Testis (tissue), 3 donors: ENCODE measurements around the gene PLCB1. TPM values are rescaled to one million over a fixed set of nuclear protein-coding genes. Genes with fewer than 3 reads are reported as not detected.

Source experiments
- DNase-seq: peaks from one replicate; pipeline ENCODE4 v3.0.0-alpha.2; 2019
- H3K27ac ChIP-seq, 2 donors: fragments of 200-600 bp; sonication (generic); one replicate each; pipeline ENCODE4 v1.5.1; 2019
- H3K27me3 ChIP-seq: fragments of 200-600 bp; sonication (generic); one replicate; pipeline ENCODE4 v1.5.1; 2019
- H3K36me3 ChIP-seq: fragments of 200-600 bp; sonication (generic); one replicate; pipeline ENCODE4 v1.5.1; 2017; ENCODE audit warnings: low read depth; ENCODE audit errors: missing control alignments
- H3K4me1 ChIP-seq: fragments of 200-600 bp; sonication (generic); one replicate; pipeline ENCODE4 v1.5.1; 2019
- H3K4me3 ChIP-seq, 2 donors: fragments of 200-600 bp; sonication (generic); one replicate each; pipeline ENCODE4 v1.5.1; 2017 to 2019
- H3K9me3 ChIP-seq: fragments of 200-600 bp; sonication (generic); one replicate; pipeline ENCODE4 v1.5.1; 2017
- POLR2A ChIP-seq: fragments of 450-650 bp; IDR thresholded peaks from one replicate; pipeline ENCODE4 v1.6.1; 2017; ENCODE audit warnings: antibody characterized with exemption, mild to moderate bottlenecking, moderate library complexity
- WGBS, 2 donors: methylation state at CpG; one replicate each; pipeline ENCODE4 v1.1.5; 2018; 5-methylcytosine and 5-hydroxymethylcytosine counted together
- intact Hi-C: fragments of 100-400 bp; cut with DNase I; formaldehyde crosslinking; loops from one replicate; pipeline ENCODE4 v1.15.1; 2023; ENCODE audit warnings: low total_unique reads
- polyA plus RNA-seq: library from polyadenylated mRNA; stranded (reverse); fragments of 350-450 nt; fragmentation: Illumina TruSeq; extraction: RNeasy Lipid Tissue Mini Kit (QIAGEN cat#74804); gene quantifications from one replicate; pipeline ENCODE4 v1.2.3, GENCODE V29; 2014; ENCODE audit warnings: low read depth, low replicate concordance; ENCODE audit not compliant: insufficient read depth
- total RNA-seq, 2 donors: library from RNA; depleted of rRNA; stranded (reverse); fragments of >200 nt; gene quantifications; one replicate each; pipeline ENCODE4 v1.2.3, GENCODE V29; 2016
- TF ChIP-seq, protein P1 (sequence below), 3 experiments: fragments of 450-650 bp in 2 of 3; fragments of 200-600 bp in 1 of 3; sonication (generic) in 1 of 3; IDR thresholded peaks; one replicate each; pipeline ENCODE4 v1.5.1; 2016 to 2019; ENCODE audit warnings: antibody characterized with exemption in 3 of 3, mild to moderate bottlenecking in 2 of 3, moderate library complexity in 1 of 3

The PLCB1 gene
- total and polyA plus RNA-seq, 3 donors from 2014 or later: 3.1 to 9.8 (median 8.2) TPM

GRCh38 chr20:8853805-8854338 lies 721.8 kb downstream of the PLCB1 start:
- peak; percentile 45 for DNase-seq
- TF ChIP-seq, protein P1, sequence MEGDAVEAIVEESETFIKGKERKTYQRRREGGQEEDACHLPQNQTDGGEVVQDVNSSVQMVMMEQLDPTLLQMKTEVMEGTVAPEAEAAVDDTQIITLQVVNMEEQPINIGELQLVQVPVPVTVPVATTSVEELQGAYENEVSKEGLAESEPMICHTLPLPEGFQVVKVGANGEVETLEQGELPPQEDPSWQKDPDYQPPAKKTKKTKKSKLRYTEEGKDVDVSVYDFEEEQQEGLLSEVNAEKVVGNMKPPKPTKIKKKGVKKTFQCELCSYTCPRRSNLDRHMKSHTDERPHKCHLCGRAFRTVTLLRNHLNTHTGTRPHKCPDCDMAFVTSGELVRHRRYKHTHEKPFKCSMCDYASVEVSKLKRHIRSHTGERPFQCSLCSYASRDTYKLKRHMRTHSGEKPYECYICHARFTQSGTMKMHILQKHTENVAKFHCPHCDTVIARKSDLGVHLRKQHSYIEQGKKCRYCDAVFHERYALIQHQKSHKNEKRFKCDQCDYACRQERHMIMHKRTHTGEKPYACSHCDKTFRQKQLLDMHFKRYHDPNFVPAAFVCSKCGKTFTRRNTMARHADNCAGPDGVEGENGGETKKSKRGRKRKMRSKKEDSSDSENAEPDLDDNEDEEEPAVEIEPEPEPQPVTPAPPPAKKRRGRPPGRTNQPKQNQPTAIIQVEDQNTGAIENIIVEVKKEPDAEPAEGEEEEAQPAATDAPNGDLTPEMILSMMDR (IDR thresholded peaks at IDR 0.05): peak; percentile 91 to 96 (median 92)
- TF ChIP-seq POLR2A: no peak
- peaks cover 8% of the 10 kb centered on the region for H3K4me1 ChIP-seq
- 4 to 6% methylated on average over 6 of the region's 6 CpGs for WGBS, 2 donors
- no peaks in the 10 kb centered on the region for H3K27me3 ChIP-seq
- no peaks in the 10 kb centered on the region for H3K9me3 ChIP-seq
- H3K4me3 ChIP-seq: no peak overlapping the region
- no peaks in the 10 kb centered on the region for H3K36me3 ChIP-seq
- H3K27ac ChIP-seq: peak overlapping the region in 1 of 2 donors; percentile 77
- intact Hi-C loops: loop anchor here (5.0 kb wide), 1 partner anchor 508 kb away; no protein-coding TSS in a partner anchor

GRCh38 chr20:8854571-8854970 lies 722.5 kb downstream of the PLCB1 start:
- H3K27ac ChIP-seq: peak overlapping the region in 1 of 2 donors; percentile 77
- H3K27me3 ChIP-seq: no peaks in the 10 kb centered on the region
- no peak overlapping the region for H3K4me3 ChIP-seq
- TF ChIP-seq, protein P1 (IDR thresholded peaks at IDR 0.05): no peak
- no peak for TF ChIP-seq POLR2A
- peaks cover 8% of the 10 kb centered on the region for H3K4me1 ChIP-seq
- DNase-seq: peak; percentile 85
- WGBS, 2 donors: 10 to 12% methylated on average over 12 of the region's 12 CpGs
- H3K9me3 ChIP-seq: no peaks in the 10 kb centered on the region
- H3K36me3 ChIP-seq: no peaks in the 10 kb centered on the region
- intact Hi-C loops: loop anchor here (5.0 kb wide), 1 partner anchor 508 kb away; no protein-coding TSS in a partner anchor

GRCh38 chr20:8855315-8855714 lies 723.2 kb downstream of the PLCB1 start:
- H3K36me3 ChIP-seq: no peaks in the 10 kb centered on the region
- H3K9me3 ChIP-seq: no peaks in the 10 kb centered on the region
- intact Hi-C loops: no loop called here
- H3K4me1 ChIP-seq: peaks cover 8% of the 10 kb centered on the region
- no peak overlapping the region for H3K4me3 ChIP-seq
- peak overlapping the region; percentile 24 to 82 for H3K27ac ChIP-seq
- peak; percentile 67 for DNase-seq
- no peak for TF ChIP-seq POLR2A
- TF ChIP-seq, protein P1 (IDR thresholded peaks at IDR 0.05): no peak
- no peaks in the 10 kb centered on the region for H3K27me3 ChIP-seq

DNA sequence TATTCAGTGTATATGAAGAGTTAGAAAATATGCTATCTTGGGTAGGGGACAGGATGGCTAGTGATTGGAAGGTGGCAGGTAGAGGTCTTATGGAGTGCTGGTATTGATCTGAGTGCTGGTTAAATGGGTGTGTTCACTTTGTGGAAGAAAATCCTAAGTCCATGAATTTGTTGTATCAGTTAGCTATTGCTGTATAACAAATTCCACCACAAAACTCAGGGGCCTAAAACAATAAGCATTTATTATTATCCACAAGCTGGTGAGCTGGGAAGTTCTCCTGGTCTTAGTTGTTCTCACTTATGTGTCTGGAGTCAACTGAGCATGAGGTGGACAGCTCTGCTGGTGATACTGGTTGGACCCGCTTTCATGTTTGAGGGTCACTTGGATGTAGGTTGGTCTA lies 724.6 kb downstream of the PLCB1 start:
- WGBS, 2 donors: 80 to 100% methylated on average over 1 of the region's 1 CpG
- DNase-seq: no peak
- intact Hi-C loops: no loop called here
- Histone ChIP-seq H3K9me3 (no peaks in the 10 kb centered on the region), H3K27ac (peak overlapping the region in 1 of 2 donors; percentile 82), H3K4me3 (no peak overlapping the region), H3K4me1 (peaks cover 8% of the 10 kb centered on the region), H3K36me3 (no peaks in the 10 kb centered on the region), H3K27me3 (no peaks in the 10 kb centered on the region)
- no peak for TF ChIP-seq POLR2A
- TF ChIP-seq, protein P1 (IDR thresholded peaks at IDR 0.05): no peak
